Measurements from ENCODE around the gene MCRIP2. TPM values are rescaled to one million over a fixed set of nuclear protein-coding genes. Genes with fewer than 3 reads are reported as not detected.

The MCRIP2 gene
- total and polyA plus RNA-seq, 7 donors, result 52.1 to 132 (median 63.4) TPM

DNA sequence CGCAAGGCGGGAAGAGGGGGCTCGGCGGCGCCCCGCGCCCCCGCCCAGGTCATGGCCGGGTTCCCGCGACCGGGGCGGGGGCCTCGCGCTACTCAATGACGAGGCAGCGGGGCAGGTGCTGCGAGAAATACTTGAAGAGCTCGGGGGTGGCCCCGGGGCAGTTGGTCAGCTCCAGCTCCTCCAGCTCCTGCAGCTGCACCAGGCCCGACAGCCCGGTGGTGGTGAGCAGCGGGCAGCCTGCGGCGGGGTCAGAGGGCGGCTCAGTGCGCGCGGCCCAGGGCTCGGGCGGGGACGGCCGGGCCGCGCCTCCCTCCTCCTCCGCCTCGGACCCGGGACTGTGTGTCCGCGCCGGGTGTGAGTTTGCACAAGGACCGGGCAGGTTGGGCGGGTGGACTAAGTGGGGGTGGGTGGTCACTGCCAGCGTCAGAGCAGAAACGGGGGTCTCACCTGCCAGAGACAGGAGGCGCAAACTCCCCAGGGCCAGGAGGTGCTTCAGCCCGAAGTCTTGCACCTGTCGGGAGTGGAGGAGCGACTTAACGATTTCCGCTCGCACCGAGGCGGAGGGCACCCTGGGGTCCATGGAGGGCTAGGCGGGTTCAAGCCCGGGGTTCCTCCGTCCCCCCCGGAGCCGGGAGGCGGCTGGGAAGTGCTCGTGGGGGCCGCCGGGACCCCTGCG, 52.7 kb downstream of the MCRIP2 start:
- Histone ChIP-seq H3K27me3 (peaks cover 40 to 73% (median 51%) of the 10 kb centered on the region in 3 donors), H3K27ac (no peak overlapping the region), H3K36me3 (no peaks in the 10 kb centered on the region), H3K4me3 (no peak overlapping the region), H3K4me1 (peaks cover 0 to 41% (median 32%) of the 10 kb centered on the region in 4 donors), H3K9me3 (no peaks in the 10 kb centered on the region)
- TF ChIP-seq EP300 (IDR thresholded peaks at IDR 0.05) (no peak), POLR2AphosphoS5 (IDR thresholded peaks at IDR 0.05) (no peak), POLR2A (IDR thresholded peaks at IDR 0.05) (no peak)
- TF ChIP-seq, protein P1, sequence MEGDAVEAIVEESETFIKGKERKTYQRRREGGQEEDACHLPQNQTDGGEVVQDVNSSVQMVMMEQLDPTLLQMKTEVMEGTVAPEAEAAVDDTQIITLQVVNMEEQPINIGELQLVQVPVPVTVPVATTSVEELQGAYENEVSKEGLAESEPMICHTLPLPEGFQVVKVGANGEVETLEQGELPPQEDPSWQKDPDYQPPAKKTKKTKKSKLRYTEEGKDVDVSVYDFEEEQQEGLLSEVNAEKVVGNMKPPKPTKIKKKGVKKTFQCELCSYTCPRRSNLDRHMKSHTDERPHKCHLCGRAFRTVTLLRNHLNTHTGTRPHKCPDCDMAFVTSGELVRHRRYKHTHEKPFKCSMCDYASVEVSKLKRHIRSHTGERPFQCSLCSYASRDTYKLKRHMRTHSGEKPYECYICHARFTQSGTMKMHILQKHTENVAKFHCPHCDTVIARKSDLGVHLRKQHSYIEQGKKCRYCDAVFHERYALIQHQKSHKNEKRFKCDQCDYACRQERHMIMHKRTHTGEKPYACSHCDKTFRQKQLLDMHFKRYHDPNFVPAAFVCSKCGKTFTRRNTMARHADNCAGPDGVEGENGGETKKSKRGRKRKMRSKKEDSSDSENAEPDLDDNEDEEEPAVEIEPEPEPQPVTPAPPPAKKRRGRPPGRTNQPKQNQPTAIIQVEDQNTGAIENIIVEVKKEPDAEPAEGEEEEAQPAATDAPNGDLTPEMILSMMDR (IDR thresholded peaks at IDR 0.05), result no peak
- 2 to 3% methylated on average over 64 of the region's 64 CpGs for WGBS, 2 donors
- intact Hi-C loops (cut with DNase I), result no loop called here
- no peak for DNase-seq

DNA sequence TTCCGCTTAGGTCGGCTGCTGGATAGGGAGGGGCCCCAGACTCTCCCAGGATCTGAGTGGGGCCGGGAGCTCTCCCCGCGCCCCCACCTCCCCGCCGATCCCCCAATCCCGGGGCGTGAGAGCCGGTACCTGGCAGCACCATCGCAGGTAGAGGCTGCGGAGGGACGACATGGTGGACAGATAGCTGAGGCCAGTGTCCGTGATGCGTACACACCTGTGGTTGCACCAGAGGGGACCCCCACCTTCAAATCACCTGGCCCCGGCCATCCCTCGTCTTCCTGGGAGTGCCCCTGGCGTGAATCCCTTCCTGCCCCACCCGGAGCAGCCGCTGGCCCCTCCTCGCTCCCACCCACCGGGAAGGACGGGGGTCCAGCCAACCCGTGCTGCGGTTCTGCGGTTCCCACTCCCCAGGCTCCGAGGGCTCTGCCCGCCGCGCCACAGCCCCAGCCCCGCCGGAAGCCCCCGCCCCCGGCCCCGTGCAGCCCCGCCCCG, 53.3 kb downstream of the MCRIP2 start:
- TF ChIP-seq EP300 (IDR thresholded peaks at IDR 0.05) (no peak), POLR2AphosphoS5 (IDR thresholded peaks at IDR 0.05) (no peak), POLR2A (IDR thresholded peaks at IDR 0.05) (no peak)
- TF ChIP-seq, protein P1 (IDR thresholded peaks at IDR 0.05), result no peak
- Histone ChIP-seq H3K27me3 (peaks cover 43 to 79% (median 57%) of the 10 kb centered on the region in 3 donors), H3K36me3 (no peaks in the 10 kb centered on the region), H3K4me1 (peaks cover 0 to 35% (median 27%) of the 10 kb centered on the region in 4 donors), H3K9me3 (no peaks in the 10 kb centered on the region), H3K27ac (no peak overlapping the region), H3K4me3 (no peak overlapping the region)
- intact Hi-C loops (cut with DNase I), result no loop called here
- WGBS, 2 donors, result 1 to 2% methylated on average over 37 of the region's 37 CpGs
- DNase-seq, result no peak

DNA sequence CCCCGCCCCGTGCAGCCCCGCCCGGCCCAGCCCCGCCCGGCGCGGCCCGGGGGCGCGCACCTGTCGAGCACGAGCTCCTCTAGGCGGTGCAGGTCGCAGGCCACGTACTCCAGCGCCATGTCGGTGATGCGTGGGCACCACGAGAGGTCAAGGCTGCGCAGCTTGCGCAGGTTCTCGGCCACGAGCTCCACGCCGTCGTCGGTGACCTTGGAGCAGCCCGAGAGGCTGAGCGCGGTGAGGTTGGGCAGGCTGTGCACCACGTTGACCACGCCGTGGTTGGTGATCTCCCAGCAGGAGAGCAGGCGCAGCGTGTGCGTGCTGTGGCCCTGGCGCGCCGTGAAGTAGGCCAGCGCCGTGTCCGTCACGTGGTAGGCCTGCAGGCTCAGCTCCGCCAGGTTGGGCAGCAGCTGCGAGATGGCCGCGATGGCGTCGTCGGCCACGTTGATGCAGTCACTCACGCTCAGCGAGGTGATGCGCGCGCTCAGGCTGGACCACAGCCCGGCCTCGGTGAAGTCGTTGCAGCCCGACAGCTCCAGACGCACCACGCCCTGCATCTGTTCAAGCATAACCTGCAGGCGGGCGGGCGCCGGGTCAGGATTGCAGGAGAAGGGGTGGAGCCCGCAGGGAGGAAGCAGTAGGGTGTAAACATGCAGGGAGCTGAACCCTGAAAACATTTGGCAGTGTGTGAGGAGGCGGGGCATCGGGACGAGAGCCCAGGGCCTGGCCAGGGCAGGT, 53.9 kb downstream of the MCRIP2 start:
- Histone ChIP-seq H3K9me3 (no peaks in the 10 kb centered on the region), H3K4me1 (peaks cover 0 to 33% (median 25%) of the 10 kb centered on the region in 4 donors), H3K4me3 (no peak overlapping the region), H3K36me3 (no peaks in the 10 kb centered on the region), H3K27ac (no peak overlapping the region), H3K27me3 (peaks cover 49 to 85% (median 63%) of the 10 kb centered on the region in 3 donors)
- WGBS, 2 donors, result 1% methylated on average over 71 of the region's 71 CpGs
- no peak for DNase-seq
- no peak for TF ChIP-seq EP300 (IDR thresholded peaks at IDR 0.05)
- no peak for TF ChIP-seq POLR2A (IDR thresholded peaks at IDR 0.05)
- no peak for TF ChIP-seq POLR2AphosphoS5 (IDR thresholded peaks at IDR 0.05)
- TF ChIP-seq, protein P1 (IDR thresholded peaks at IDR 0.05), result no peak
- intact Hi-C loops (cut with DNase I), result no loop called here

Other genes with a start within 250 kb of the MCRIP2 start
- 100 to 1,000 TPM; 138 to 281 (median 191) TPM for gene NME4, start 244.6 kb upstream of the MCRIP2 start, total RNA-seq
- gene NME4, start 244.6 kb upstream of the MCRIP2 start, polyA plus RNA-seq, result 10 to 100 TPM; 39.6 to 55.3 (median 46.7) TPM
- gene DECR2, start 239.9 kb upstream of the MCRIP2 start, total RNA-seq, result 10 to 100 TPM; 15.0 to 21.6 (median 16.4) TPM
- gene DECR2, start 239.9 kb upstream of the MCRIP2 start, polyA plus RNA-seq, result 10 to 100 TPM; 30.6 to 39.1 (median 31.9) TPM
- gene RAB11FIP3, start 216.2 kb upstream of the MCRIP2 start, total RNA-seq, result 10 to 100 TPM; 20.0 to 44.9 (median 28.9) TPM
- 10 to 100 TPM; 10.6 to 24.1 (median 13.2) TPM for gene RAB11FIP3, start 216.2 kb upstream of the MCRIP2 start, polyA plus RNA-seq
- gene CAPN15, start 114.1 kb upstream of the MCRIP2 start, total RNA-seq, result 10 to 100 TPM; 10.3 to 24.4 (median 16.9) TPM
- 10 to 100 TPM; 35.4 to 85.8 (median 60.1) TPM for gene CAPN15, start 114.1 kb upstream of the MCRIP2 start, polyA plus RNA-seq
- gene PRR35, start 81.4 kb upstream of the MCRIP2 start, total RNA-seq, result not detected
- not detected for gene PRR35, start 81.4 kb upstream of the MCRIP2 start, polyA plus RNA-seq
- gene NHLRC4, start 74.8 kb upstream of the MCRIP2 start, total RNA-seq, result 1 to 10 TPM; 1.5 to 4.2 (median 1.7) TPM
- 1 to 10 TPM in 1 of 3 donors, under 1 TPM in 2; 0.60 to 1.5 (median 0.69) TPM for gene NHLRC4, start 74.8 kb upstream of the MCRIP2 start, polyA plus RNA-seq
- 10 to 100 TPM; 15.5 to 45.7 (median 22.6) TPM for gene PIGQ, start 71.9 kb upstream of the MCRIP2 start, total RNA-seq
- 10 to 100 TPM; 11.1 to 47.4 (median 12.0) TPM for gene PIGQ, start 71.9 kb upstream of the MCRIP2 start, polyA plus RNA-seq
- 10 to 100 TPM; 16.8 to 32.7 (median 17.9) TPM for gene RAB40C, start 51.8 kb upstream of the MCRIP2 start, total RNA-seq
- gene RAB40C, start 51.8 kb upstream of the MCRIP2 start, polyA plus RNA-seq, result 10 to 100 TPM; 28.8 to 41.2 (median 38.3) TPM
- gene WFIKKN1, start 10.8 kb upstream of the MCRIP2 start, total RNA-seq, result 1 to 10 TPM in 1 of 4 donors, under 1 TPM in 3; 0.27 to 1.4 (median 0.43) TPM
- under 1 TPM; 0.46 to 0.80 (median 0.60) TPM for gene WFIKKN1, start 10.8 kb upstream of the MCRIP2 start, polyA plus RNA-seq
- gene METTL26, start 5.5 kb upstream of the MCRIP2 start, total RNA-seq, result 100 to 1,000 TPM; 101 to 163 (median 157) TPM
- 100 to 1,000 TPM in 1 of 3 donors, 10 to 100 TPM in 2; 79.5 to 132 (median 87.1) TPM for gene METTL26, start 5.5 kb upstream of the MCRIP2 start, polyA plus RNA-seq
- gene WDR90, start 7.5 kb downstream of the MCRIP2 start, total RNA-seq, result 10 to 100 TPM in 3 of 4 donors, 1 to 10 TPM in 1; 6.6 to 37.1 (median 13.7) TPM
- 10 to 100 TPM in 1 of 3 donors, 1 to 10 TPM in 2; 5.4 to 49.0 (median 7.2) TPM for gene WDR90, start 7.5 kb downstream of the MCRIP2 start, polyA plus RNA-seq
- gene RHOT2, start 26.3 kb downstream of the MCRIP2 start, total RNA-seq, result 10 to 100 TPM; 35.3 to 58.8 (median 48.8) TPM
- gene RHOT2, start 26.3 kb downstream of the MCRIP2 start, polyA plus RNA-seq, result 100 to 1,000 TPM in 1 of 3 donors, 10 to 100 TPM in 2; 48.3 to 159 (median 52.9) TPM
- 1 to 10 TPM in 2 of 4 donors, under 1 TPM in 1, not detected in 1; 0.68 to 6.1 (median 1.5) TPM for gene RHBDL1, start 33.8 kb downstream of the MCRIP2 start, total RNA-seq
- 1 to 10 TPM in 1 of 3 donors, under 1 TPM in 1, not detected in 1; 0.46 to 5.6 TPM for gene RHBDL1, start 33.8 kb downstream of the MCRIP2 start, polyA plus RNA-seq
- gene STUB1, start 38.6 kb downstream of the MCRIP2 start, total RNA-seq, result 100 to 1,000 TPM; 109 to 183 (median 174) TPM
- gene STUB1, start 38.6 kb downstream of the MCRIP2 start, polyA plus RNA-seq, result 100 to 1,000 TPM; 104 to 136 (median 122) TPM
- 10 to 100 TPM; 52.8 to 93.4 (median 73.8) TPM for gene JMJD8, start 42.5 kb downstream of the MCRIP2 start, total RNA-seq
- 10 to 100 TPM; 18.7 to 49.3 (median 22.2) TPM for gene JMJD8, start 42.5 kb downstream of the MCRIP2 start, polyA plus RNA-seq
- 10 to 100 TPM in 2 of 4 donors, 1 to 10 TPM in 2; 6.4 to 17.7 (median 9.9) TPM for gene WDR24, start 48.6 kb downstream of the MCRIP2 start, total RNA-seq
- 1 to 10 TPM; 2.4 to 9.8 (median 3.5) TPM for gene WDR24, start 48.6 kb downstream of the MCRIP2 start, polyA plus RNA-seq
- gene FBXL16, start 64.0 kb downstream of the MCRIP2 start, total RNA-seq, result 1 to 10 TPM in 3 of 4 donors, under 1 TPM in 1; 0.16 to 1.6 (median 1.4) TPM
- gene FBXL16, start 64.0 kb downstream of the MCRIP2 start, polyA plus RNA-seq, result 1 to 10 TPM in 1 of 3 donors, under 1 TPM in 1, not detected in 1; 0.60 to 2.4 TPM
- 10 to 100 TPM; 27.8 to 49.9 (median 32.2) TPM for gene METRN, start 73.3 kb downstream of the MCRIP2 start, total RNA-seq
- 10 to 100 TPM; 16.5 to 32.8 (median 31.8) TPM for gene METRN, start 73.3 kb downstream of the MCRIP2 start, polyA plus RNA-seq
- 10 to 100 TPM; 27.1 to 53.1 (median 39.5) TPM for gene ANTKMT, start 79.3 kb downstream of the MCRIP2 start, total RNA-seq
- gene ANTKMT, start 79.3 kb downstream of the MCRIP2 start, polyA plus RNA-seq, result 10 to 100 TPM; 18.6 to 38.1 (median 21.3) TPM
- gene CCDC78, start 84.6 kb downstream of the MCRIP2 start, total RNA-seq, result under 1 TPM in 1 of 4 donors, not detected in 3; 0.49 TPM
- gene CCDC78, start 84.6 kb downstream of the MCRIP2 start, polyA plus RNA-seq, result 1 to 10 TPM in 1 of 3 donors, not detected in 2; 3.4 TPM
- gene HAGHL, start 85.3 kb downstream of the MCRIP2 start, total RNA-seq, result 1 to 10 TPM; 2.6 to 4.6 (median 3.8) TPM
- gene HAGHL, start 85.3 kb downstream of the MCRIP2 start, polyA plus RNA-seq, result 10 to 100 TPM in 1 of 3 donors, 1 to 10 TPM in 1, under 1 TPM in 1; 0.92 to 10.5 (median 1.2) TPM
- gene CIAO3, start 99.2 kb downstream of the MCRIP2 start, total RNA-seq, result 10 to 100 TPM; 18.9 to 28.5 (median 23.8) TPM
- gene CIAO3, start 99.2 kb downstream of the MCRIP2 start, polyA plus RNA-seq, result 10 to 100 TPM; 18.6 to 51.0 (median 25.4) TPM
- under 1 TPM in 1 of 4 donors, not detected in 3; 0.54 TPM for gene MSLN, start 118.9 kb downstream of the MCRIP2 start, total RNA-seq
- gene MSLN, start 118.9 kb downstream of the MCRIP2 start, polyA plus RNA-seq, result 1 to 10 TPM; 1.2 to 3.5 (median 1.2) TPM
- gene RPUSD1, start 146.6 kb downstream of the MCRIP2 start, total RNA-seq, result 10 to 100 TPM; 10.7 to 20.2 (median 13.2) TPM
- gene RPUSD1, start 146.6 kb downstream of the MCRIP2 start, polyA plus RNA-seq, result 10 to 100 TPM; 14.4 to 31.1 (median 17.3) TPM
- 1 to 10 TPM; 2.8 to 7.7 (median 5.1) TPM for gene CHTF18, start 146.8 kb downstream of the MCRIP2 start, total RNA-seq
- gene CHTF18, start 146.8 kb downstream of the MCRIP2 start, polyA plus RNA-seq, result 10 to 100 TPM in 1 of 3 donors, 1 to 10 TPM in 2; 1.8 to 29.2 (median 1.8) TPM
- not detected for gene GNG13, start 158.9 kb downstream of the MCRIP2 start, total RNA-seq
- gene GNG13, start 158.9 kb downstream of the MCRIP2 start, polyA plus RNA-seq, result 1 to 10 TPM in 1 of 3 donors, under 1 TPM in 2; 0.47 to 1.2 (median 0.92) TPM

All from sigmoid colon (tissue), 7 donors.